Upper lobe of left lung (tissue), 6 donors: Measurements from ENCODE around the gene GRAMD4. TPM values are rescaled to one million over a fixed set of nuclear protein-coding genes. Genes with fewer than 3 reads are reported as not detected.

Experiments used
- ATAC-seq, 2 donors: fragments of 200-7000 bp; cut with Tn5 transposase; one replicate each; pipeline ENCODE4 v1.9.1; 2022; ENCODE audit warnings: mild to moderate bottlenecking in 2 of 2, moderate library complexity in 2 of 2; ENCODE audit not compliant: low FRiP score in 2 of 2
- DNase-seq, 2 donors: peaks; one replicate each; pipeline ENCODE4 v3.0.0-alpha.2; 2019 to 2020
- H3K27ac ChIP-seq, 4 donors: fragments of 200-600 bp; sonication (generic); one replicate each; pipeline ENCODE4 v1.5.1; 2016 to 2019
- H3K27me3 ChIP-seq, 4 donors: fragments of 200-600 bp; sonication (generic); one replicate each; pipeline ENCODE4 v1.5.1; 2017 to 2019
- H3K36me3 ChIP-seq, 4 donors: fragments of 200-600 bp; sonication (generic); one replicate each; pipeline ENCODE4 v1.5.1; 2016 to 2019
- H3K4me1 ChIP-seq, 4 donors: fragments of 200-600 bp; sonication (generic); one replicate each; pipeline ENCODE4 v1.5.1; 2018 to 2019
- H3K4me3 ChIP-seq, 4 donors: fragments of 200-600 bp; sonication (generic); one replicate each; pipeline ENCODE4 v1.5.1; 2017 to 2019; ENCODE audit warnings: mild to moderate bottlenecking in 2 of 4, moderate library complexity in 1 of 4
- H3K9me3 ChIP-seq, 4 donors: fragments of 200-600 bp; sonication (generic); one replicate each; pipeline ENCODE4 v1.5.1; 2018 to 2019
- EP300 ChIP-seq, 4 donors: sonication (generic); formaldehyde crosslinking; IDR thresholded peaks; one replicate each; pipeline ENCODE4 v1.5.1; 2017; ENCODE audit warnings: antibody characterized with exemption in 4 of 4, control low read depth in 2 of 4
- POLR2A ChIP-seq, 4 donors: fragments of 450-650 bp; IDR thresholded peaks; one replicate each; pipeline ENCODE4 v1.5.1; 2016 to 2017; ENCODE audit warnings: antibody characterized with exemption in 4 of 4, mild to moderate bottlenecking in 2 of 4
- POLR2AphosphoS5 ChIP-seq, 2 donors: sonication (generic); formaldehyde crosslinking; IDR thresholded peaks; one replicate each; pipeline ENCODE4 v1.5.1; 2017; ENCODE audit warnings: antibody characterized with exemption in 2 of 2
- WGBS, 2 donors: methylation state at CpG; one replicate each; pipeline ENCODE4 v1.1.5; 2017 to 2018; 5-methylcytosine and 5-hydroxymethylcytosine counted together
- total RNA-seq, 6 donors: library from RNA; depleted of rRNA in 4 of 6; stranded (reverse); fragments of >200 nt in 4 of 6; gene quantifications; one replicate each; pipeline versions ENCODE4 v1.1.0 to v1.2.1, GENCODE V29; 2016 to 2021
- TF ChIP-seq, protein P1 (sequence below), 6 experiments: fragments of 450-650 bp in 4 of 6; fragments of 200-600 bp in 2 of 6; sonication (generic) in 2 of 6; IDR thresholded peaks; one replicate each; pipeline ENCODE4 v1.5.1; 2016 to 2019; ENCODE audit warnings: antibody characterized with exemption in 6 of 6
- donor health status: DM: no; HTN: no; CAD: no; lungs with moderate emphysema.
- donor health status: DM: no; HTN: yes; CAD: no; lungs with severe emphysema.

GRAMD4 gene
- total RNA-seq, 6 donors from 2014 or later, result 59.8 to 302 (median 104) TPM

DNA sequence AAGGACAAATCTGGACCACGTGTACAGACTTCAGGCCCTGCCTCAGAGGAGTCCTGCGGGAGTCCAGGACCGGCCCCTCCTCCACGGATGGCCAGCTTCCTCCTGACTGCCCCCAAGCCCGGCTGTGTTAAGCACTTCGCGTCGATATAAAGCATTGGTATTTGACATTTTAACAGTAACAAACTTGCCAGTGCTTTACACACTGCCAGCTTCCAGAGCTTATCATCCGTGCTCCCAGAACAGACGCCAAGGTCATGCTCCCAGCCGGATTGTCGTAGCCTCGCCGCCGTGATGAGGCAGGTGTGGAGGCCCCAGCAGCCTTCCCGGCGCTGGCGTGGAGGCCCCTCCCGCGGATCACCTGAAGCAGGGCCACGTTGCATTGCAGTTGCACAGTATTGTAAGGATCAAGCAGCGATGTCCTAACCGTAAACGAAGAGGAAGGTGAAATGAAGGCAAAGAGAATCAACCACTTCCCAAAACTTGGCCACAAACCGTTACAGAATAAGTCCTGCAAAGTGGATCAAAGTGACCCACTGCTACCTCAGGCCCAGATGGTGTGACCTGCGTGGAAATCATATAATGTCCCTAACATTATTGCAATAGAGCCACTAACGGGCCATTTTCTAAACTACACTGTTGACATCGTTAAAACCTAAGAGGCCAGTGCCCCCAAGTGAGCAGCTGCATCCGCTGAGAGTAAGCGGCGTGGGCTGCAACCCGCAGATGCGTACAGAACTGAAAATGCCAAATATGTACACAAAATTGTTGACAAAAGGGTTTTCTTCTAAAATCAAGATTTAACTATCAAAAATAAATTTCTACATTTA is 66.2 kb downstream of the GRAMD4 start:
- 75% methylated on average over 33 of the region's 33 CpGs for WGBS, 2 donors
- Histone ChIP-seq H3K4me1 (peaks cover 10 to 29% (median 20%) of the 10 kb centered on the region in 4 donors), H3K9me3 (no peaks in the 10 kb centered on the region), H3K4me3 (no peak overlapping the region), H3K36me3 (peaks cover 18 to 63% (median 47%) of the 10 kb centered on the region in 4 donors), H3K27ac (peak overlapping the region; percentile 30 to 57 (median 36)), H3K27me3 (no peaks in the 10 kb centered on the region)
- ATAC-seq, result no peak
- DNase-seq, result peak in 1 of 2 donors; percentile 73
- TF ChIP-seq, protein P1, sequence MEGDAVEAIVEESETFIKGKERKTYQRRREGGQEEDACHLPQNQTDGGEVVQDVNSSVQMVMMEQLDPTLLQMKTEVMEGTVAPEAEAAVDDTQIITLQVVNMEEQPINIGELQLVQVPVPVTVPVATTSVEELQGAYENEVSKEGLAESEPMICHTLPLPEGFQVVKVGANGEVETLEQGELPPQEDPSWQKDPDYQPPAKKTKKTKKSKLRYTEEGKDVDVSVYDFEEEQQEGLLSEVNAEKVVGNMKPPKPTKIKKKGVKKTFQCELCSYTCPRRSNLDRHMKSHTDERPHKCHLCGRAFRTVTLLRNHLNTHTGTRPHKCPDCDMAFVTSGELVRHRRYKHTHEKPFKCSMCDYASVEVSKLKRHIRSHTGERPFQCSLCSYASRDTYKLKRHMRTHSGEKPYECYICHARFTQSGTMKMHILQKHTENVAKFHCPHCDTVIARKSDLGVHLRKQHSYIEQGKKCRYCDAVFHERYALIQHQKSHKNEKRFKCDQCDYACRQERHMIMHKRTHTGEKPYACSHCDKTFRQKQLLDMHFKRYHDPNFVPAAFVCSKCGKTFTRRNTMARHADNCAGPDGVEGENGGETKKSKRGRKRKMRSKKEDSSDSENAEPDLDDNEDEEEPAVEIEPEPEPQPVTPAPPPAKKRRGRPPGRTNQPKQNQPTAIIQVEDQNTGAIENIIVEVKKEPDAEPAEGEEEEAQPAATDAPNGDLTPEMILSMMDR (IDR thresholded peaks at IDR 0.05), result no peak
- TF ChIP-seq EP300 (IDR thresholded peaks at IDR 0.05), result no peak
- no peak for TF ChIP-seq POLR2A (IDR thresholded peaks at IDR 0.05)
- TF ChIP-seq POLR2AphosphoS5 (IDR thresholded peaks at IDR 0.05), result no peak

DNA sequence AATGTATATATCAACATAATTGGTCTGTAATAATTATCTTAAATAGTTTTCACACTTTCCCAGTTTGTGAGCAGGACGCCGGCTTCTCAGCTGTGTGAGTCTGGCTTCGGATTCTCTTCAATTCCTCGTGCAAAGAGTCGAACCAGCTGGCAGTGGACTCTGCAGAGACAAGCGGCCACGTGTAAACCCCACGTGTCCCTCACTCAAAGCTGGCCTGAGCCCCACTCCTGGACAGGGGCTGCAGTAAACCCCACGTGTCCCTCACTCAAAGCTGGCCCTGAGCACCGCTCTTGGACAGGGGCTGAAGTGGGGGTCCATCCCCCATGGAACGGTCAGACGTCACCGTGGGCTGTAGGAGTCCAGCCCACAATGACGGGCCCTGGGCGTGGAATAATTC is 66.9 kb downstream of the GRAMD4 start:
- WGBS, 2 donors, result 81 to 83% methylated on average over 9 to 15 of the region's 15 CpGs

DNA sequence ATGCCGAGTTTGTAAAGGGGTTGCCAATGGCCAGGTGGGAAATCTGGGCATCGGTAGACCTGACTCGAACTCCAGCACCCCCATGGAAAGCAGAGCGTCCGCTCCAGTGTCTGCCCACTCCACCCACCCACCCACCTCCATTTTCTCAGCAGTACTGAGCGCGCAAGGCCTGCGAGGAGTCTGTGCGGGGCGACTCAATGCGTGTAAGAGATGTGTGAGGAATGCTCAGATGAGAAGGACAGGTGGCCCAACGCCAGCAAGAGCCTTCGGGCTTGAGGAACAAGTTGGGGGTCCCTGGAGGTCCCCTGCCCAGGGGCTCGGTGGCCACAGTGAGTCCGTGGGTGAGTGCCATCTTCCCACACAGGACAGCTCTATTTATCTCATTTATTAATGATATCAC is 67.3 kb downstream of the GRAMD4 start:
- DNase-seq, result no peak
- Histone ChIP-seq H3K27me3 (no peaks in the 10 kb centered on the region), H3K4me3 (no peak overlapping the region), H3K4me1 (peaks cover 10 to 29% (median 20%) of the 10 kb centered on the region in 4 donors), H3K9me3 (no peaks in the 10 kb centered on the region), H3K36me3 (peaks cover 18 to 70% (median 54%) of the 10 kb centered on the region in 4 donors), H3K27ac (no peak overlapping the region)
- TF ChIP-seq POLR2AphosphoS5 (IDR thresholded peaks at IDR 0.05) (no peak), POLR2A (IDR thresholded peaks at IDR 0.05) (no peak), EP300 (IDR thresholded peaks at IDR 0.05) (no peak)
- TF ChIP-seq, protein P1 (IDR thresholded peaks at IDR 0.05), result no peak
- no peak for ATAC-seq
- WGBS, 2 donors, result 89 to 97% methylated on average over 11 to 15 of the region's 15 CpGs

More for the DNA sequence above, 66.9 kb downstream of the GRAMD4 start:
- Histone ChIP-seq H3K27ac (no peak overlapping the region), H3K4me1 (peaks cover 10 to 29% (median 20%) of the 10 kb centered on the region in 4 donors), H3K27me3 (no peaks in the 10 kb centered on the region), H3K9me3 (no peaks in the 10 kb centered on the region), H3K36me3 (peaks cover 18 to 69% (median 52%) of the 10 kb centered on the region in 4 donors), H3K4me3 (no peak overlapping the region)
- ATAC-seq (no peak), DNase-seq (no peak)
- TF ChIP-seq EP300 (IDR thresholded peaks at IDR 0.05) (no peak), POLR2A (IDR thresholded peaks at IDR 0.05) (no peak), POLR2AphosphoS5 (IDR thresholded peaks at IDR 0.05) (no peak)
- TF ChIP-seq, protein P1 (IDR thresholded peaks at IDR 0.05), result no peak

DNA sequence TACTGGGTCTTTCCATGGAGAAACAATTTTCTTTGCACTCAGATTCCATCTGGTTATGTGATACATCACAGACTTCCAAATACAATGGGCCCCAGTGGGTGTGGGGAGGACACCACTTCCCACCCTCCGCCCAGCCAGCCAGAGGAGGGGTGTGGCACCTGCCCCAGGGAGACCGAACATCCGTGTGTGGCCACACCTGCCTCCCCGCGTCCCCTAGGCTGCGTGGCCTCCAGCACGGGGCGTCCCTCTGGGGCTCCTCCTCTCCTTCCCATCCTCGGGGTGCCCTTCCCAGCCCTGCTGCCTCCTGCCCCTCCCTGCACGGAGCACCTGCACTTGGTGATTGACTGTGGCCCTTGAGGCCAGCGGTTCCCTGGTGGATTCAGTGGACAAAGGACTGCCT is 68.8 kb downstream of the GRAMD4 start:
- Histone ChIP-seq H3K36me3 (peaks cover 18 to 81% (median 62%) of the 10 kb centered on the region in 4 donors), H3K4me3 (no peak overlapping the region), H3K27me3 (no peaks in the 10 kb centered on the region), H3K9me3 (no peaks in the 10 kb centered on the region), H3K27ac (no peak overlapping the region), H3K4me1 (peaks cover 10 to 27% (median 20%) of the 10 kb centered on the region in 4 donors)
- TF ChIP-seq EP300 (IDR thresholded peaks at IDR 0.05), result no peak
- TF ChIP-seq POLR2AphosphoS5 (IDR thresholded peaks at IDR 0.05), result no peak
- TF ChIP-seq POLR2A (IDR thresholded peaks at IDR 0.05), result no peak
- TF ChIP-seq, protein P1 (IDR thresholded peaks at IDR 0.05), result no peak
- WGBS, 2 donors, result 63 to 71% methylated on average over 6 to 11 of the region's 11 CpGs
- ATAC-seq (peak; percentile 25 to 55), DNase-seq (peak in 1 of 2 donors; percentile 72)
